ENCODE data around the gene TYW1.
"Not testable (repeated sequence)": the region's sequence is repeated elsewhere in the genome, so short reads cannot be mapped to it uniquely, and the experiment has no call there.

The TYW1 gene

GRCh38 chr7:66996444-66997191 lies at the start of gene TYW1:
Gene TYW1, plus strand, starts transcription at chr7:66996833. Its CDS starts 146 bp downstream, at chr7:66996979.
- DNase-seq (ENCODE audit: low read depth in 2 of 2) = peak; percentile 94 to 97

- no peak for DNase-seq (ENCODE audit: low read depth in 2 of 2)
Measured at GRCh38 chr7:66948480-66949109, 48.0 kb upstream of the TYW1 start.

GRCh38 chr7:66950311-66950710 lies 46.3 kb upstream of the TYW1 start:
- DNase-seq (ENCODE audit: low read depth in 2 of 2) = no peak

- DNase-seq (ENCODE audit: low read depth in 2 of 2) = no peak
Measured at GRCh38 chr7:66950763-66951162, 45.9 kb upstream of the TYW1 start.

- no peak for DNase-seq (ENCODE audit: low read depth in 2 of 2)
Measured at GRCh38 chr7:66952343-66953043, 44.1 kb upstream of the TYW1 start.

- no peak for DNase-seq (ENCODE audit: low read depth in 2 of 2)
Measured at GRCh38 chr7:66953044-66953427, 43.6 kb upstream of the TYW1 start.

GRCh38 chr7:66957595-66958290 lies 38.9 kb upstream of the TYW1 start:
- no peak for DNase-seq (ENCODE audit: low read depth in 2 of 2)

- DNase-seq (ENCODE audit: low read depth in 2 of 2) = no peak
Measured at GRCh38 chr7:66958538-66959350, 37.9 kb upstream of the TYW1 start.

- no peak for DNase-seq (ENCODE audit: low read depth in 2 of 2)
Measured at GRCh38 chr7:66960192-66960591, 36.4 kb upstream of the TYW1 start.

- no peak for DNase-seq (ENCODE audit: low read depth in 2 of 2)
Measured at GRCh38 chr7:66961096-66961495, 35.5 kb upstream of the TYW1 start.

GRCh38 chr7:66964411-66964810 lies 32.2 kb upstream of the TYW1 start:
- DNase-seq (ENCODE audit: low read depth in 2 of 2) = no peak

- no peak for DNase-seq (ENCODE audit: low read depth in 2 of 2)
Measured at GRCh38 chr7:66967029-66967428, 29.6 kb upstream of the TYW1 start.

- DNase-seq (ENCODE audit: low read depth in 2 of 2) = not testable (repeated sequence)
Measured at GRCh38 chr7:66969001-66969400, 27.6 kb upstream of the TYW1 start.

GRCh38 chr7:66970310-66970709 lies 26.3 kb upstream of the TYW1 start:
- no peak for DNase-seq (ENCODE audit: low read depth in 2 of 2)

- no peak for DNase-seq (ENCODE audit: low read depth in 2 of 2)
Measured at GRCh38 chr7:66974986-66975590, 21.5 kb upstream of the TYW1 start.

GRCh38 chr7:66978312-66978711 lies 18.3 kb upstream of the TYW1 start:
- not testable (repeated sequence) for DNase-seq (ENCODE audit: low read depth in 2 of 2)

GRCh38 chr7:66979013-66979412 lies 17.6 kb upstream of the TYW1 start:
- DNase-seq (ENCODE audit: low read depth in 2 of 2) = not testable (repeated sequence)

- DNase-seq (ENCODE audit: low read depth in 2 of 2) = not testable (repeated sequence)
Measured at GRCh38 chr7:66980336-66980735, 16.3 kb upstream of the TYW1 start.

- not testable (repeated sequence) for DNase-seq (ENCODE audit: low read depth in 2 of 2)
Measured at GRCh38 chr7:66989552-66989951, 7.1 kb upstream of the TYW1 start.

GRCh38 chr7:66994051-66994450 lies 2.6 kb upstream of the TYW1 start:
- DNase-seq (ENCODE audit: low read depth in 2 of 2) = not testable (repeated sequence)

- DNase-seq (ENCODE audit: low read depth in 2 of 2) = peak; percentile 8 to 13
Measured at GRCh38 chr7:66994691-66995049, 2.0 kb upstream of the TYW1 start.
